ENCODE measurements around the gene FCMR.

- TF ChIP-seq EZH2 (optimal IDR thresholded peaks at IDR 0.05; ENCODE audit: low read depth, low read length) = no peak
- TF ChIP-seq, protein P1, sequence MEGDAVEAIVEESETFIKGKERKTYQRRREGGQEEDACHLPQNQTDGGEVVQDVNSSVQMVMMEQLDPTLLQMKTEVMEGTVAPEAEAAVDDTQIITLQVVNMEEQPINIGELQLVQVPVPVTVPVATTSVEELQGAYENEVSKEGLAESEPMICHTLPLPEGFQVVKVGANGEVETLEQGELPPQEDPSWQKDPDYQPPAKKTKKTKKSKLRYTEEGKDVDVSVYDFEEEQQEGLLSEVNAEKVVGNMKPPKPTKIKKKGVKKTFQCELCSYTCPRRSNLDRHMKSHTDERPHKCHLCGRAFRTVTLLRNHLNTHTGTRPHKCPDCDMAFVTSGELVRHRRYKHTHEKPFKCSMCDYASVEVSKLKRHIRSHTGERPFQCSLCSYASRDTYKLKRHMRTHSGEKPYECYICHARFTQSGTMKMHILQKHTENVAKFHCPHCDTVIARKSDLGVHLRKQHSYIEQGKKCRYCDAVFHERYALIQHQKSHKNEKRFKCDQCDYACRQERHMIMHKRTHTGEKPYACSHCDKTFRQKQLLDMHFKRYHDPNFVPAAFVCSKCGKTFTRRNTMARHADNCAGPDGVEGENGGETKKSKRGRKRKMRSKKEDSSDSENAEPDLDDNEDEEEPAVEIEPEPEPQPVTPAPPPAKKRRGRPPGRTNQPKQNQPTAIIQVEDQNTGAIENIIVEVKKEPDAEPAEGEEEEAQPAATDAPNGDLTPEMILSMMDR (IDR thresholded peaks at IDR 0.05; ENCODE audit: low read length) = no peak
These were observed 62.6 kb downstream of the FCMR start for GRCh38 chr1:206859082-206859521.
